RWPE2 (cell line): Measurements from ENCODE around the gene STX1A.
A peak's percentile ranks its signal among the peaks of the same experiment; 100 is the strongest.

Source experiments
- ATAC-seq: fragments of 200-7000 bp; cut with Tn5 transposase; 3 replicates; pipeline ENCODE4 v1.9.1; 2021; ENCODE audit warnings: low read depth
- DNase-seq: peaks from one replicate; pipeline ENCODE4 v3.0.0-alpha.2; 2020; ENCODE audit warnings: low spot score
- H3K27ac ChIP-seq: fragments of 450-650 bp; 2 replicates; pipeline ENCODE4 v1.5.1; 2017; ENCODE audit warnings: mild to moderate bottlenecking; ENCODE audit not compliant: poor library complexity, severe bottlenecking
- H3K27me3 ChIP-seq: fragments of 250-450 bp; sonication (Bioruptor Pico); 2 replicates; pipeline ENCODE4 v1.5.1; 2021; ENCODE audit warnings: mild to moderate bottlenecking, moderate library complexity; ENCODE audit not compliant: insufficient read depth, poor library complexity, severe bottlenecking
- H3K36me3 ChIP-seq: fragments of 250-450 bp; sonication (Bioruptor Pico); 2 replicates; pipeline ENCODE4 v1.5.1; 2020; ENCODE audit warnings: low read depth, mild to moderate bottlenecking, moderate library complexity
- H3K4me1 ChIP-seq: fragments of 250-450 bp; sonication (Bioruptor Pico); 2 replicates; pipeline ENCODE4 v1.5.1; 2021; ENCODE audit warnings: mild to moderate bottlenecking, moderate library complexity; ENCODE audit not compliant: insufficient read depth, poor library complexity, severe bottlenecking
- H3K4me3 ChIP-seq: fragments of 250-450 bp; sonication (Bioruptor Pico); 2 replicates; pipeline ENCODE4 v1.5.1; 2021; ENCODE audit warnings: mild to moderate bottlenecking, moderate library complexity; ENCODE audit not compliant: severe bottlenecking
- H3K9me3 ChIP-seq: fragments of 250-450 bp; sonication (Bioruptor Pico); 2 replicates; pipeline ENCODE4 v1.5.1; 2021; ENCODE audit warnings: mild to moderate bottlenecking, moderate library complexity; ENCODE audit not compliant: severe bottlenecking
- CTCF ChIP-seq: fragments of 450-650 bp; IDR thresholded peaks from one replicate; pipeline ENCODE4 v1.5.1; 2017; ENCODE audit warnings: mild to moderate bottlenecking, moderate library complexity; ENCODE audit not compliant: poor library complexity, severe bottlenecking

Gene STX1A

GRCh38 chr7:73761854-73762658 is 42.6 kb upstream of the STX1A start:
- DNase-seq: no peak
- Histone ChIP-seq H3K36me3 (no peaks in the 10 kb centered on the region), H3K4me3 (no peak overlapping the region), H3K27me3 (no peaks in the 10 kb centered on the region), H3K27ac (no peak overlapping the region), H3K9me3 (no peaks in the 10 kb centered on the region), H3K4me1 (no peaks in the 10 kb centered on the region)
- TF ChIP-seq CTCF: no peak
- ATAC-seq: 0 out of 3 replicates have a peak, but pooled peaks have one; percentile 29

GRCh38 chr7:73758581-73759138 is 39.2 kb upstream of the STX1A start:
- ATAC-seq: peak; percentile 21; the same call in 1 of the 3 replicates

GRCh38 chr7:73749931-73750776 is 30.7 kb upstream of the STX1A start:
- no peaks in the 10 kb centered on the region for H3K36me3 ChIP-seq
- no peaks in the 10 kb centered on the region for H3K27me3 ChIP-seq
- ATAC-seq: no peak
- TF ChIP-seq CTCF: no peak
- H3K9me3 ChIP-seq: no peaks in the 10 kb centered on the region
- DNase-seq: no peak
- no peaks in the 10 kb centered on the region for H3K4me1 ChIP-seq
- no peak overlapping the region for H3K4me3 ChIP-seq
- no peak overlapping the region for H3K27ac ChIP-seq

More at GRCh38 chr7:73758581-73759138, 39.2 kb upstream of the STX1A start:
- Histone ChIP-seq H3K27me3 (no peaks in the 10 kb centered on the region), H3K36me3 (no peaks in the 10 kb centered on the region), H3K27ac (no peak overlapping the region), H3K9me3 (no peaks in the 10 kb centered on the region), H3K4me1 (no peaks in the 10 kb centered on the region), H3K4me3 (no peak overlapping the region)
- TF ChIP-seq CTCF: no peak
- DNase-seq: no peak

GRCh38 chr7:73746378-73746777 is 26.9 kb upstream of the STX1A start:
- H3K27me3 ChIP-seq: no peaks in the 10 kb centered on the region
- TF ChIP-seq CTCF: no peak

More at GRCh38 chr7:73746378-73746777, 26.9 kb upstream of the STX1A start:
- no peaks in the 10 kb centered on the region for H3K36me3 ChIP-seq
- ATAC-seq: no peak
- H3K4me1 ChIP-seq: no peaks in the 10 kb centered on the region
- no peak overlapping the region for H3K27ac ChIP-seq
- H3K4me3 ChIP-seq: no peak overlapping the region
- H3K9me3 ChIP-seq: no peaks in the 10 kb centered on the region
- DNase-seq: no peak
